Activated naive CD4-positive, alpha-beta T cell treated with anti-CD3 and anti-CD28 coated beads, Interleukin-2, amount 50 U/mL, for 24 hours (primary cell): ENCODE data around the gene PIPOX.

ENCODE experiments used
- H3K27ac Mint-ChIP-seq: one replicate; pipeline ENCODE4 v1.8.0; 2021; ENCODE audit warnings: mild to moderate bottlenecking, mixed read lengths
- H3K27me3 Mint-ChIP-seq: one replicate; pipeline ENCODE4 v1.8.0; 2021; ENCODE audit warnings: mixed read lengths
- H3K36me3 Mint-ChIP-seq: one replicate; pipeline ENCODE4 v1.8.0; 2021; ENCODE audit warnings: mixed read lengths
- H3K4me1 Mint-ChIP-seq: one replicate; pipeline ENCODE4 v1.8.0; 2021; ENCODE audit warnings: mixed read lengths
- H3K4me3 Mint-ChIP-seq: one replicate; pipeline ENCODE4 v1.8.0; 2021; ENCODE audit warnings: mild to moderate bottlenecking, mixed read lengths
- H3K9me3 Mint-ChIP-seq: one replicate; pipeline ENCODE4 v1.8.0; 2021; ENCODE audit warnings: mixed read lengths

Gene PIPOX

GRCh38 chr17:29038085-29038795 lies 4.7 kb upstream of the PIPOX start:
- Mint-ChIP-seq H3K36me3 (peaks cover 2% of the 10 kb centered on the region), H3K27ac (no peak overlapping the region), H3K27me3 (peaks cover 17% of the 10 kb centered on the region), H3K4me3 (no peak overlapping the region), H3K4me1 (no peaks in the 10 kb centered on the region), H3K9me3 (peaks cover 4% of the 10 kb centered on the region)

GRCh38 chr17:29039764-29040598 lies 3.0 kb upstream of the PIPOX start:
- no peak overlapping the region for H3K4me3 Mint-ChIP-seq
- H3K36me3 Mint-ChIP-seq: peaks cover 2% of the 10 kb centered on the region
- H3K27me3 Mint-ChIP-seq: peaks cover 10% of the 10 kb centered on the region
- H3K9me3 Mint-ChIP-seq: peaks cover 4% of the 10 kb centered on the region
- H3K27ac Mint-ChIP-seq: no peak overlapping the region
- H3K4me1 Mint-ChIP-seq: no peaks in the 10 kb centered on the region

GRCh38 chr17:29041091-29041490 lies 1.9 kb upstream of the PIPOX start:
- H3K27ac Mint-ChIP-seq: no peak overlapping the region
- no peak overlapping the region for H3K4me3 Mint-ChIP-seq
- no peaks in the 10 kb centered on the region for H3K4me1 Mint-ChIP-seq
- H3K27me3 Mint-ChIP-seq: peaks cover 6% of the 10 kb centered on the region
- H3K36me3 Mint-ChIP-seq: no peaks in the 10 kb centered on the region
- H3K9me3 Mint-ChIP-seq: no peaks in the 10 kb centered on the region

- H3K27ac Mint-ChIP-seq: no peak overlapping the region
- H3K4me3 Mint-ChIP-seq: no peak overlapping the region
- H3K4me1 Mint-ChIP-seq: no peaks in the 10 kb centered on the region
- H3K27me3 Mint-ChIP-seq: peaks cover 6% of the 10 kb centered on the region
- no peaks in the 10 kb centered on the region for H3K36me3 Mint-ChIP-seq
- H3K9me3 Mint-ChIP-seq: no peaks in the 10 kb centered on the region
These were observed 1.4 kb upstream of the PIPOX start for GRCh38 chr17:29041571-29041970.

- Mint-ChIP-seq H3K36me3 (no peaks in the 10 kb centered on the region), H3K4me3 (no peak overlapping the region), H3K27me3 (peaks cover 5% of the 10 kb centered on the region), H3K27ac (no peak overlapping the region), H3K9me3 (no peaks in the 10 kb centered on the region), H3K4me1 (no peaks in the 10 kb centered on the region)
These were observed 789 bp upstream of the PIPOX start for GRCh38 chr17:29042026-29042678.

- H3K27ac Mint-ChIP-seq: no peak overlapping the region
- H3K4me3 Mint-ChIP-seq: no peak overlapping the region
- H3K4me1 Mint-ChIP-seq: no peaks in the 10 kb centered on the region
- no peaks in the 10 kb centered on the region for H3K36me3 Mint-ChIP-seq
- peaks cover 5% of the 10 kb centered on the region for H3K27me3 Mint-ChIP-seq
- H3K9me3 Mint-ChIP-seq: no peaks in the 10 kb centered on the region
These were observed 701 bp downstream of the PIPOX start for GRCh38 chr17:29043539-29044145.

GRCh38 chr17:29045026-29045425 lies 2.1 kb downstream of the PIPOX start:
- Mint-ChIP-seq H3K27me3 (peaks cover 1% of the 10 kb centered on the region), H3K36me3 (no peaks in the 10 kb centered on the region), H3K27ac (no peak overlapping the region), H3K4me1 (no peaks in the 10 kb centered on the region), H3K4me3 (no peak overlapping the region), H3K9me3 (no peaks in the 10 kb centered on the region)

GRCh38 chr17:29045734-29046472 lies 3.0 kb downstream of the PIPOX start:
- H3K36me3 Mint-ChIP-seq: no peaks in the 10 kb centered on the region
- H3K4me1 Mint-ChIP-seq: no peaks in the 10 kb centered on the region
- H3K4me3 Mint-ChIP-seq: no peak overlapping the region
- no peak overlapping the region for H3K27ac Mint-ChIP-seq
- no peaks in the 10 kb centered on the region for H3K9me3 Mint-ChIP-seq
- H3K27me3 Mint-ChIP-seq: peaks cover 1% of the 10 kb centered on the region

- Mint-ChIP-seq H3K4me3 (no peak overlapping the region), H3K36me3 (no peaks in the 10 kb centered on the region), H3K27ac (no peak overlapping the region), H3K27me3 (peaks cover 1% of the 10 kb centered on the region), H3K9me3 (no peaks in the 10 kb centered on the region), H3K4me1 (no peaks in the 10 kb centered on the region)
These were observed 3.5 kb downstream of the PIPOX start for GRCh38 chr17:29046473-29046839.

GRCh38 chr17:29048440-29049368 lies 5.8 kb downstream of the PIPOX start:
- no peaks in the 10 kb centered on the region for H3K27me3 Mint-ChIP-seq
- no peaks in the 10 kb centered on the region for H3K9me3 Mint-ChIP-seq
- no peak overlapping the region for H3K27ac Mint-ChIP-seq
- H3K4me3 Mint-ChIP-seq: no peak overlapping the region
- no peaks in the 10 kb centered on the region for H3K36me3 Mint-ChIP-seq
- H3K4me1 Mint-ChIP-seq: no peaks in the 10 kb centered on the region

GRCh38 chr17:29049541-29050145 lies 6.7 kb downstream of the PIPOX start:
- Mint-ChIP-seq H3K27ac (no peak overlapping the region), H3K4me3 (no peak overlapping the region), H3K9me3 (no peaks in the 10 kb centered on the region), H3K36me3 (no peaks in the 10 kb centered on the region), H3K27me3 (no peaks in the 10 kb centered on the region), H3K4me1 (no peaks in the 10 kb centered on the region)

- no peak overlapping the region for H3K27ac Mint-ChIP-seq
- no peak overlapping the region for H3K4me3 Mint-ChIP-seq
- no peaks in the 10 kb centered on the region for H3K27me3 Mint-ChIP-seq
- no peaks in the 10 kb centered on the region for H3K36me3 Mint-ChIP-seq
- no peaks in the 10 kb centered on the region for H3K4me1 Mint-ChIP-seq
- no peaks in the 10 kb centered on the region for H3K9me3 Mint-ChIP-seq
These were observed 7.2 kb downstream of the PIPOX start for GRCh38 chr17:29050176-29050575.

GRCh38 chr17:29051194-29051593 lies 8.3 kb downstream of the PIPOX start:
- no peaks in the 10 kb centered on the region for H3K4me1 Mint-ChIP-seq

GRCh38 chr17:29051731-29052130 lies 8.8 kb downstream of the PIPOX start:
- no peak overlapping the region for H3K4me3 Mint-ChIP-seq
- no peaks in the 10 kb centered on the region for H3K4me1 Mint-ChIP-seq
- H3K27ac Mint-ChIP-seq: no peak overlapping the region
- no peaks in the 10 kb centered on the region for H3K36me3 Mint-ChIP-seq
- no peaks in the 10 kb centered on the region for H3K9me3 Mint-ChIP-seq
- H3K27me3 Mint-ChIP-seq: no peaks in the 10 kb centered on the region

More at GRCh38 chr17:29051194-29051593, 8.3 kb downstream of the PIPOX start:
- H3K27me3 Mint-ChIP-seq: no peaks in the 10 kb centered on the region
- no peak overlapping the region for H3K27ac Mint-ChIP-seq
- H3K36me3 Mint-ChIP-seq: no peaks in the 10 kb centered on the region
- no peak overlapping the region for H3K4me3 Mint-ChIP-seq
- no peaks in the 10 kb centered on the region for H3K9me3 Mint-ChIP-seq
